ENCODE measurements around the gene PITPNC1. TPM values are rescaled to one million over a fixed set of nuclear protein-coding genes. Genes with fewer than 3 reads are reported as not detected.
"Not testable (repeated sequence)": the region's sequence is repeated elsewhere in the genome, so short reads cannot be mapped to it uniquely, and the experiment has no call there.

PITPNC1 gene
- total RNA-seq, 1 donor from 2014 or later: 12.4 TPM

DNA sequence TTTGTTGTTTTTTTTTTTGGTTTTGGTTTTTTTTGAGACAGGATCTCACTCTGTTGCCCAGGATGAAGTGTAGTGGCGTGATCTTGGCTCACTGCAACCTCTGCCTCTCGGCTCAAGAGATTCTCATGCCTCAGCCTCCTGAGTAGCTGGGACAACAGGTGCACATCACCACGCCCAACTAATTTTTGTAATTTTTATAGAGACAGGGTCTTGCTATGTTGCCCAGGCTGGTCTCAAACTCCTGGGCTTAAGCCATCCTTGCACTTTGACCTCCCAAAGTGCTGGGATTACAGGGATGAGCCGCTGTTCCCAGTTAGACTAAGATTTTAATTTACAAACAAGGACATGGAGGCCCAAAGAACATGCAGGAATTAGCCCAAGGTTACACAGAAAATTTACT is 248.9 kb downstream of the PITPNC1 start:
- Histone ChIP-seq H3K27me3 (ENCODE audit: insufficient read depth, low read length) (no peaks in the 10 kb centered on the region), H3K9me3 (ENCODE audit: insufficient read depth, low read depth, low read length) (no peaks in the 10 kb centered on the region), H3K9ac (ENCODE audit: low read length) (no peak overlapping the region), H3K27ac (ENCODE audit: low read depth, low read length) (no peak overlapping the region), H3K4me1 (ENCODE audit: insufficient read depth, low read length) (no peaks in the 10 kb centered on the region), H2AFZ (ENCODE audit: low read depth, low read length) (no peak overlapping the region), H3K4me2 (ENCODE audit: low read length) (no peak overlapping the region), H3K4me3 (ENCODE audit: insufficient read depth, low read depth, low read length) (no peak overlapping the region), H4K20me1 (ENCODE audit: insufficient read depth, low read length) (no peaks in the 10 kb centered on the region), H3K79me2 (ENCODE audit: insufficient read depth, low read length) (no peaks in the 10 kb centered on the region), H3K36me3 (ENCODE audit: insufficient read depth, low read length) (no peaks in the 10 kb centered on the region)
- DNase-seq (ENCODE audit: low read depth): no peak
- no peak overlapping the region for H3K27ac Mint-ChIP-seq (ENCODE audit: unreplicated experiment)
- H3K4me1 Mint-ChIP-seq (ENCODE audit: low read depth, unreplicated experiment): no peaks in the 10 kb centered on the region
- H3K4me3 Mint-ChIP-seq (ENCODE audit: unreplicated experiment): no peak overlapping the region
- no peaks in the 10 kb centered on the region for H3K9me3 Mint-ChIP-seq (ENCODE audit: unreplicated experiment)
- TF ChIP-seq EZH2 (IDR thresholded peaks at IDR 0.05; ENCODE audit: insufficient read depth, low read length): no peak
- TF ChIP-seq, protein P1, sequence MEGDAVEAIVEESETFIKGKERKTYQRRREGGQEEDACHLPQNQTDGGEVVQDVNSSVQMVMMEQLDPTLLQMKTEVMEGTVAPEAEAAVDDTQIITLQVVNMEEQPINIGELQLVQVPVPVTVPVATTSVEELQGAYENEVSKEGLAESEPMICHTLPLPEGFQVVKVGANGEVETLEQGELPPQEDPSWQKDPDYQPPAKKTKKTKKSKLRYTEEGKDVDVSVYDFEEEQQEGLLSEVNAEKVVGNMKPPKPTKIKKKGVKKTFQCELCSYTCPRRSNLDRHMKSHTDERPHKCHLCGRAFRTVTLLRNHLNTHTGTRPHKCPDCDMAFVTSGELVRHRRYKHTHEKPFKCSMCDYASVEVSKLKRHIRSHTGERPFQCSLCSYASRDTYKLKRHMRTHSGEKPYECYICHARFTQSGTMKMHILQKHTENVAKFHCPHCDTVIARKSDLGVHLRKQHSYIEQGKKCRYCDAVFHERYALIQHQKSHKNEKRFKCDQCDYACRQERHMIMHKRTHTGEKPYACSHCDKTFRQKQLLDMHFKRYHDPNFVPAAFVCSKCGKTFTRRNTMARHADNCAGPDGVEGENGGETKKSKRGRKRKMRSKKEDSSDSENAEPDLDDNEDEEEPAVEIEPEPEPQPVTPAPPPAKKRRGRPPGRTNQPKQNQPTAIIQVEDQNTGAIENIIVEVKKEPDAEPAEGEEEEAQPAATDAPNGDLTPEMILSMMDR (IDR thresholded peaks at IDR 0.05; ENCODE audit: insufficient read depth, low read depth, low read length): no peak
- H3K36me3 Mint-ChIP-seq (ENCODE audit: low read depth, unreplicated experiment): no peaks in the 10 kb centered on the region
- H3K27me3 Mint-ChIP-seq (ENCODE audit: low read depth, unreplicated experiment): no peaks in the 10 kb centered on the region
- no peak for FAIRE-seq

DNA sequence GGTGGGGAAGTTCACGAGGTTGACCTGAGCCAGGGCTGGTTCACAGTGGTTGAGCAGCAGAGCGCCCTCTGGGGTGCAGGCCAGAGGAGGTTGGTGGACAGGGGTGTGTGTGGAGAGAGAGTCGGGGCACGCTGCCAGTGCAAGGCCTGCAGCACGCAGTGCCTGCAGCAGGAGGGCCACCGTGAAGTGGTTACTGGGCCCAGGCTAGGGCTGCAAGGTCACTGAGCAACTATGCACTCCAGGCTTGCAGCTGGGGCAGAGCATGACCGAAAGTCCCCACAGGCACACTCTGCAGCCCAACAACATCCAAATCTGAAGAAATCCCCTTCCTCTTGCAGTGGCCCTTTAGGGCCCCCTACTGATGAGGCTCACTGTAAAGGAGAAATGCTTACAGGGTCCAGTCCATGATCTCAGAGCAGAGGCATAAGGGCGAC is 251.5 kb downstream of the PITPNC1 start:
- H3K9me3 ChIP-seq (ENCODE audit: insufficient read depth, low read depth, low read length): no peaks in the 10 kb centered on the region
- no peak overlapping the region for H3K4me2 ChIP-seq (ENCODE audit: low read length)
- DNase-seq (ENCODE audit: low read depth) (no peak), FAIRE-seq (no peak)
- Mint-ChIP-seq H3K27me3 (ENCODE audit: low read depth, unreplicated experiment) (no peaks in the 10 kb centered on the region), H3K4me3 (ENCODE audit: unreplicated experiment) (no peak overlapping the region), H3K36me3 (ENCODE audit: low read depth, unreplicated experiment) (no peaks in the 10 kb centered on the region), H3K9me3 (ENCODE audit: unreplicated experiment) (no peaks in the 10 kb centered on the region), H3K27ac (ENCODE audit: unreplicated experiment) (no peak overlapping the region), H3K4me1 (ENCODE audit: low read depth, unreplicated experiment) (no peaks in the 10 kb centered on the region)
- H3K4me3 ChIP-seq (ENCODE audit: insufficient read depth, low read depth, low read length): no peak overlapping the region
- no peaks in the 10 kb centered on the region for H3K36me3 ChIP-seq (ENCODE audit: insufficient read depth, low read length)
- H3K27me3 ChIP-seq (ENCODE audit: insufficient read depth, low read length): no peaks in the 10 kb centered on the region
- H4K20me1 ChIP-seq (ENCODE audit: insufficient read depth, low read length): no peaks in the 10 kb centered on the region
- TF ChIP-seq, protein P1 (IDR thresholded peaks at IDR 0.05; ENCODE audit: insufficient read depth, low read depth, low read length): no peak
- TF ChIP-seq EZH2 (IDR thresholded peaks at IDR 0.05; ENCODE audit: insufficient read depth, low read length): no peak
- no peak overlapping the region for H3K9ac ChIP-seq (ENCODE audit: low read length)
- H3K4me1 ChIP-seq (ENCODE audit: insufficient read depth, low read length): no peaks in the 10 kb centered on the region
- no peaks in the 10 kb centered on the region for H3K79me2 ChIP-seq (ENCODE audit: insufficient read depth, low read length)
- H2AFZ ChIP-seq (ENCODE audit: low read depth, low read length): no peak overlapping the region
- no peak overlapping the region for H3K27ac ChIP-seq (ENCODE audit: low read depth, low read length)

DNA sequence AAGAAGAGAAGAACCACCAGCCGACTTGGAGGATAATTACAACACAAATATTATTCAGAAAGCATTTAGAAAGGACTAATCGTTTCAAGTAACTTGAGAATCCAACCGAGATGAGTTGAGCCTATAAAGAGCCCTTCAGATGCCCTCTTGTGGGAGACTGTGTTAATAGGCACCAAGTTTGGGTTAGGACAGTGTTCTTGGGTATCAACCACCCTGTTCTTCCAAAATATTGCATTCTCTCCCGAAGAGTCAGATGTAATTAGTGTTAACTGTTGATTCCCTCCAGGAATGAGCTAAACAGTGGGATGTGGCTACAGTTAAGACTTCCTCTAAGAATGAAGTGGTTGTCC is 252.9 kb downstream of the PITPNC1 start:
- no peak overlapping the region for H3K27ac Mint-ChIP-seq (ENCODE audit: unreplicated experiment)
- no peak overlapping the region for H3K9ac ChIP-seq (ENCODE audit: low read length)

DNA sequence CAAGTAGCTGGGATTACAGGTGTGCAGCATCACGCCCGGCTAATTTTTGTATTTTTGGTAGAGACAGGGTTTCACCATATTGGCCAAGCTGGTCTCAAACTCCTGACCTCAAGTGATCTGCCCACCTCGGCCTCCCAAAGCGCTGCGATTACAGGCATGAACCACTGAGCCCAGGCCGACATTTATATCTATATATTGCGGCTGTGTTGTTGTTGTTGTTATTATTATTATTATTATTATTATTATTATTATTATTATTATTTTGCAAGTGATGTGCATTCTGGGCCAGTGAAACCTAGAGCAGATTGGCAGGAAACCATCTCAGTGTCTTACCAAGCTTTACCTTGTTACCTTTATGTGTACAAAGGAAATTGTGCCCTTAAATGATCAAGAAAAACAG is 253.8 kb downstream of the PITPNC1 start:
- not testable (repeated sequence) for H3K27ac Mint-ChIP-seq (ENCODE audit: unreplicated experiment); H3K27me3 ChIP-seq (ENCODE audit: insufficient read depth, low read length); H3K27me3 Mint-ChIP-seq (ENCODE audit: low read depth, unreplicated experiment); H3K9ac ChIP-seq (ENCODE audit: low read length); H3K36me3 ChIP-seq (ENCODE audit: insufficient read depth, low read length); H3K27ac ChIP-seq (ENCODE audit: low read depth, low read length); H3K4me1 Mint-ChIP-seq (ENCODE audit: low read depth, unreplicated experiment); H2AFZ ChIP-seq (ENCODE audit: low read depth, low read length); FAIRE-seq; H3K4me3 ChIP-seq (ENCODE audit: insufficient read depth, low read depth, low read length); H3K4me2 ChIP-seq (ENCODE audit: low read length); H3K9me3 Mint-ChIP-seq (ENCODE audit: unreplicated experiment); DNase-seq (ENCODE audit: low read depth); H3K36me3 Mint-ChIP-seq (ENCODE audit: low read depth, unreplicated experiment); H3K4me1 ChIP-seq (ENCODE audit: insufficient read depth, low read length); H3K9me3 ChIP-seq (ENCODE audit: insufficient read depth, low read depth, low read length); H3K79me2 ChIP-seq (ENCODE audit: insufficient read depth, low read length); H4K20me1 ChIP-seq (ENCODE audit: insufficient read depth, low read length); H3K4me3 Mint-ChIP-seq (ENCODE audit: unreplicated experiment)

More for the DNA sequence above, 252.9 kb downstream of the PITPNC1 start:
- no peak for FAIRE-seq
- DNase-seq (ENCODE audit: low read depth): peak; percentile 30
- H3K4me1 ChIP-seq (ENCODE audit: insufficient read depth, low read length): no peaks in the 10 kb centered on the region
- no peak overlapping the region for H3K4me3 ChIP-seq (ENCODE audit: insufficient read depth, low read depth, low read length)
- H3K4me3 Mint-ChIP-seq (ENCODE audit: unreplicated experiment): no peak overlapping the region
- H3K27ac ChIP-seq (ENCODE audit: low read depth, low read length): no peak overlapping the region
- no peak for TF ChIP-seq EZH2 (IDR thresholded peaks at IDR 0.05; ENCODE audit: insufficient read depth, low read length)
- TF ChIP-seq, protein P1 (IDR thresholded peaks at IDR 0.05; ENCODE audit: insufficient read depth, low read depth, low read length): peak; percentile 44
- no peak overlapping the region for H3K4me2 ChIP-seq (ENCODE audit: low read length)
- no peaks in the 10 kb centered on the region for H3K36me3 ChIP-seq (ENCODE audit: insufficient read depth, low read length)
- H3K27me3 ChIP-seq (ENCODE audit: insufficient read depth, low read length): no peaks in the 10 kb centered on the region
- H3K9me3 Mint-ChIP-seq (ENCODE audit: unreplicated experiment): no peaks in the 10 kb centered on the region
- H4K20me1 ChIP-seq (ENCODE audit: insufficient read depth, low read length): no peaks in the 10 kb centered on the region
- H3K36me3 Mint-ChIP-seq (ENCODE audit: low read depth, unreplicated experiment): peaks cover 2% of the 10 kb centered on the region
- H3K4me1 Mint-ChIP-seq (ENCODE audit: low read depth, unreplicated experiment): no peaks in the 10 kb centered on the region
- H3K27me3 Mint-ChIP-seq (ENCODE audit: low read depth, unreplicated experiment): no peaks in the 10 kb centered on the region
- no peaks in the 10 kb centered on the region for H3K79me2 ChIP-seq (ENCODE audit: insufficient read depth, low read length)
- no peak overlapping the region for H2AFZ ChIP-seq (ENCODE audit: low read depth, low read length)
- H3K9me3 ChIP-seq (ENCODE audit: insufficient read depth, low read depth, low read length): no peaks in the 10 kb centered on the region
